ENCODE measurements around the gene CPLX4.
A peak's percentile ranks its signal among the peaks of the same experiment; 100 is the strongest.
"Not testable (repeated sequence)": the region's sequence is repeated elsewhere in the genome, so short reads cannot be mapped to it uniquely, and the experiment has no call there.

The CPLX4 gene

GRCh38 chr18:59263661-59264060 is 54.8 kb downstream of the CPLX4 start:
- DNase-seq (no peak), ATAC-seq (ENCODE audit: insufficient read depth, low read depth) (no peak)
- Histone ChIP-seq H3K4me2 (ENCODE audit: insufficient read depth, low read length) (no peak overlapping the region), H3K79me2 (ENCODE audit: insufficient read depth, low read length) (no peaks in the 10 kb centered on the region), H3K36me3 (ENCODE audit: insufficient read depth, low read length) (no peaks in the 10 kb centered on the region), H3K9ac (ENCODE audit: low read depth, low read length) (no peak overlapping the region), H3K4me1 (ENCODE audit: insufficient read depth, low read length) (no peaks in the 10 kb centered on the region), H3K9me3 (ENCODE audit: insufficient read depth, low read length, severe bottlenecking) (no peaks in the 10 kb centered on the region), H3K27me3 (ENCODE audit: insufficient read depth, low read length, poor library complexity) (no peaks in the 10 kb centered on the region), H4K20me1 (ENCODE audit: insufficient read depth, low read length) (no peaks in the 10 kb centered on the region), H3K4me3 (ENCODE audit: low read depth in 1 of 2, low read length in 2 of 2) (no peak overlapping the region), H3K27ac (ENCODE audit: low read length) (no peak overlapping the region), H2AFZ (ENCODE audit: low read depth, low read length) (no peak overlapping the region)
- no peak for TF ChIP-seq EZH2 (IDR thresholded peaks at IDR 0.05; ENCODE audit: borderline replicate concordance, low read depth, low read length, severe bottlenecking)
- no peak for TF ChIP-seq CTCF (IDR thresholded peaks at IDR 0.05; ENCODE audit: borderline replicate concordance, extremely low read depth, low read length, poor library complexity, severe bottlenecking)

GRCh38 chr18:59262243-59262642 is 56.2 kb downstream of the CPLX4 start:
- not testable (repeated sequence) for H2AFZ ChIP-seq (ENCODE audit: low read depth, low read length); H3K9ac ChIP-seq (ENCODE audit: low read depth, low read length); H3K4me3 ChIP-seq (ENCODE audit: low read depth in 1 of 2, low read length in 2 of 2); H3K27ac ChIP-seq (ENCODE audit: low read length); H3K4me2 ChIP-seq (ENCODE audit: insufficient read depth, low read length); H3K4me1 ChIP-seq (ENCODE audit: insufficient read depth, low read length); H3K27me3 ChIP-seq (ENCODE audit: insufficient read depth, low read length, poor library complexity); H3K9me3 ChIP-seq (ENCODE audit: insufficient read depth, low read length, severe bottlenecking); H3K36me3 ChIP-seq (ENCODE audit: insufficient read depth, low read length); H3K79me2 ChIP-seq (ENCODE audit: insufficient read depth, low read length); H4K20me1 ChIP-seq (ENCODE audit: insufficient read depth, low read length); DNase-seq; ATAC-seq (ENCODE audit: insufficient read depth, low read depth)

- H3K27ac ChIP-seq (ENCODE audit: low read length); H3K4me1 ChIP-seq (ENCODE audit: insufficient read depth, low read length); H3K9ac ChIP-seq (ENCODE audit: low read depth, low read length); ATAC-seq (ENCODE audit: insufficient read depth, low read depth); H3K9me3 ChIP-seq (ENCODE audit: insufficient read depth, low read length, severe bottlenecking); DNase-seq; H3K4me3 ChIP-seq (ENCODE audit: low read depth in 1 of 2, low read length in 2 of 2); H3K4me2 ChIP-seq (ENCODE audit: insufficient read depth, low read length); H3K27me3 ChIP-seq (ENCODE audit: insufficient read depth, low read length, poor library complexity); H2AFZ ChIP-seq (ENCODE audit: low read depth, low read length); H3K36me3 ChIP-seq (ENCODE audit: insufficient read depth, low read length); H3K79me2 ChIP-seq (ENCODE audit: insufficient read depth, low read length); H4K20me1 ChIP-seq (ENCODE audit: insufficient read depth, low read length): not testable (repeated sequence)
These were observed 56.6 kb downstream of the CPLX4 start for GRCh38 chr18:59261842-59262241.

- not testable (repeated sequence) for H4K20me1 ChIP-seq (ENCODE audit: insufficient read depth, low read length); H3K27me3 ChIP-seq (ENCODE audit: insufficient read depth, low read length, poor library complexity); H2AFZ ChIP-seq (ENCODE audit: low read depth, low read length); H3K27ac ChIP-seq (ENCODE audit: low read length); H3K4me1 ChIP-seq (ENCODE audit: insufficient read depth, low read length); H3K79me2 ChIP-seq (ENCODE audit: insufficient read depth, low read length); H3K9ac ChIP-seq (ENCODE audit: low read depth, low read length); H3K4me3 ChIP-seq (ENCODE audit: low read depth in 1 of 2, low read length in 2 of 2); H3K36me3 ChIP-seq (ENCODE audit: insufficient read depth, low read length); ATAC-seq (ENCODE audit: insufficient read depth, low read depth); DNase-seq; H3K9me3 ChIP-seq (ENCODE audit: insufficient read depth, low read length, severe bottlenecking); H3K4me2 ChIP-seq (ENCODE audit: insufficient read depth, low read length)
These were observed 63.0 kb downstream of the CPLX4 start for GRCh38 chr18:59255491-59255890.

GRCh38 chr18:59249199-59249774 is 69.2 kb downstream of the CPLX4 start:
- peak; percentile 39 for DNase-seq
- no peak overlapping the region for H3K9ac ChIP-seq (ENCODE audit: low read depth, low read length)
- ATAC-seq (ENCODE audit: insufficient read depth, low read depth) = peak; percentile 24; the same call in 1 of the 3 replicates

More at GRCh38 chr18:59249199-59249774, 69.2 kb downstream of the CPLX4 start:
- TF ChIP-seq EZH2 (IDR thresholded peaks at IDR 0.05; ENCODE audit: borderline replicate concordance, low read depth, low read length, severe bottlenecking) (no peak), CTCF (IDR thresholded peaks at IDR 0.05; ENCODE audit: borderline replicate concordance, extremely low read depth, low read length, poor library complexity, severe bottlenecking) (peak; percentile 76)
- Histone ChIP-seq H4K20me1 (ENCODE audit: insufficient read depth, low read length) (no peaks in the 10 kb centered on the region), H3K27ac (ENCODE audit: low read length) (no peak overlapping the region), H2AFZ (ENCODE audit: low read depth, low read length) (no peak overlapping the region), H3K9me3 (ENCODE audit: insufficient read depth, low read length, severe bottlenecking) (no peaks in the 10 kb centered on the region), H3K79me2 (ENCODE audit: insufficient read depth, low read length) (no peaks in the 10 kb centered on the region), H3K36me3 (ENCODE audit: insufficient read depth, low read length) (no peaks in the 10 kb centered on the region), H3K4me2 (ENCODE audit: insufficient read depth, low read length) (no peak overlapping the region), H3K4me3 (ENCODE audit: low read depth in 1 of 2, low read length in 2 of 2) (no peak overlapping the region), H3K4me1 (ENCODE audit: insufficient read depth, low read length) (no peaks in the 10 kb centered on the region), H3K27me3 (ENCODE audit: insufficient read depth, low read length, poor library complexity) (peaks cover 4% of the 10 kb centered on the region)
